Stimulated activated CD4-positive, alpha-beta T cell treated with anti-CD3 and anti-CD28 coated beads, Interleukin-12 subunit alpha, Interleukin-12 subunit beta, amount 100 ng/mL, for 48 hours (primary cell): ENCODE results near the gene ALG8.

Source experiments
- DNase-seq, 3 donors: peaks; one replicate each; pipeline ENCODE4 v3.0.0-alpha.2; 2020; ENCODE audit warnings: low read depth in 2 of 3, low spot score in 1 of 3

ALG8 gene

DNA sequence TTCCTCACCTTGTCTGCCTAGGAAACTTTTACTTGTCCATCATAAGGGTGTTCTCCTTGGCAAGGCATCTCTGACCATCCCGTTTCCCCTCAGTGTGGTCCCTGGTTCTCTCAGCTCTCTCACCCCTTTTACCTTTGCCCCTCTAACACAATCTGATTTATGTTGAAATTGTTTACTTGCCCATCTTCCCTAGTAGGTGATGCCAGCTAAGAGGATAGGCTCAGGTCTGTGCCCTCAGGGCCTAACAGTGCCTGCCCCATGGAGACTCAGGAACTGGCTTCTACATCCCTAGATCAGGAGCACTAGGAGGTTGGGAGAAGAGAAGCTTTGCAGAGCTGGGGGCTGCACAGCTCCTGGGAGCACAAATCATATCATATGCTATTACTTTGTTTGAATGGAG lies 21.1 kb upstream of the ALG8 start:
- DNase-seq = no peak

DNA sequence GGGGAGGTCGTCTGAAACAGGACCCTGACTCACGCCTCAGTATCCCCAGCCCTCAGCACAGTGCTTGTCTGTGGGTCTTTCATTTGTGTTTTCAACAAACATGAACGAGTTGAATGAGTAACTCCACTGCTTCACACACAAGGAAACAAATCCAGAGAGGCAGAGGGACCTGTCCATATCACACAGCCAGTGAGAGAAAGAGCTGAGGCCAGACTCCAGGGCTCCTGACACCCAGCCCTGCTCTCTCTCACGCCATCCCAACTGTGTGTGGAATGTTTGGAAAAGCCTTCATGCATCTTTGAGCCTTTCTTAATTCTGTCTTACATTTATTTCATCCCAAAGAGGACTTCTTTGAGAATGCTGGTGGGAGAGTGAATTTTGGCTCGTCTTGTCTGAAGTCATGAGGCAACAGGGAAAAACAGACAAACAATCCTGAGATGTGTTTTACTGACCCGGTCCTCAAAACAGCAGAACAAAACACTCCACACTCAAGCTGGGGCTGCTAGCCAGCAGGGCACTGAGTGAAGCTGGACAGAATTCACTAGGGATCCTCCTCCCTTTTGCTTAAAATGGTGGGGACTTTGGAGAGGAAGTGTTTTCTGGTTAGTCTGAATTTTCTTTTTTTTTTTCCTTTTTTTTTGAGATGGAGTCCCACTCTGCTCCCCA lies 19.7 kb upstream of the ALG8 start:
- no peak for DNase-seq

DNA sequence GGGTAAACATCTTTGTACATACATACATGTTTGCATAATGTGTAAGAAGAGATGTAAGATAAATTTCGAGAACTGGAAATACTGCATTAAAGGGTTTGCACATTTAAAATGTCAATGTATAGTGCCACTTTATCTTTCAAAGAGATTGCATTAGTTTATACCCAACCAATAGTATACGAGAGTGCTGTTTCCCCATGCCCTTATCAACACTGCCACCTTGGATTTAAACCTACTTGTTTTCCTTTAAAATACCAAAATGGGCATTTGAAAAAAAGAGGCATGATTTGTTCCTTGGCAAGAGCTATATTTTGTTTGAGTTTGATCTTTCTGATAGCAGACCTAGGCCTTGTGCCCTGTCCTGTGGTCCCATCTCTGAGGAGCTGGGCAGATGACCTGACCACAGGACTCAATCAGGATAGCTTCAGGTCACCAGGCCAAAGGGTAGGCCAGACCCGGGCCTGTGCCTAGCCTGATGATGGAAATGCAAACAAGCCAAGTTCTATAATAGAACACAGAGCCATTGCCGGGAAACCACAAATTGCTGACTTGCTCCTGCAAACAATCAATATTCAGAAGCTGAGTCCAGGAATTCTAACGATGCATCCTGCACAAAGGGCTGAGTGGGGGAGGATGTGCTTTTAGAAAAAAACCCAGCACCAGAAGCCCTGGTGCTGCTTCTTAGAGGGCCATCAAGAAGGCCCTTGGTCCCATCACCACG lies 16.9 kb upstream of the ALG8 start:
- DNase-seq = no peak

DNA sequence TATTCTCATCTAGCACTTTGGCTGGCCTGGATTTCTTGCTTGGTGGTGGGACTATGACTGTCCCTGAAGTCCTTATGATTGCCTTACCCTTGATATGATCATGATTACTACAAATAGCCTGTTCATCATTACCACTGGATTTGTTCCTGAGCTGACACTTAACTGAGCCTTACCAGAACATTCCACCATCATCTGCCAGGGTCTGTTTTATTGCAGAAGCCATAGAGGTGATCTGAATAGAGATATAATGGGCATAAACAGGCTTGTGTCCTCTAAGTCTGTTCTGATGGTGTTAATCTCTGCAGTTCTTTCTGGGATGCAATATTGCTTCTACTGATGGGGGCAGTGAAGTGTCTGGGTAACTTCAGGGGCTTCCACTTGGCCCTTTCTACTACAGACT lies 12.4 kb upstream of the ALG8 start:
- DNase-seq = no peak

DNA sequence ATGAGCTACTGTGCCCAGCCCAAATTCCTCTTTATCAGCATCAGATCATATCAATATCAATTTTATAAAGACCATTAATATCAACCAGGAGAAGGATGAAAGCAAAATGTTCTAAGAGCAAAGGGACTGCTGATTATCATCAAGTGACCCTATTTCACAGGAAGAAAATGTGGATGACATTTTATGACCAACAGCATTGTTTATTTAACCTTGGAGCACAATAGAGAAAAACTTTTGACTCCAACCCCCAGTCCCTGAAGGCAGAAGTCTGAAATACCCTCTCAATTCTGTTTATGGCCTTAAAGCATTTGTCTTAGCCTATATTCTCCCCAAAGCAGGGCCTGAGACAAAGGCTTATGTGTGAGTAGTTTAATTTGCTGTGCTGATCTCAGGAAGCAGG lies 11.3 kb upstream of the ALG8 start:
- DNase-seq = no peak

DNA sequence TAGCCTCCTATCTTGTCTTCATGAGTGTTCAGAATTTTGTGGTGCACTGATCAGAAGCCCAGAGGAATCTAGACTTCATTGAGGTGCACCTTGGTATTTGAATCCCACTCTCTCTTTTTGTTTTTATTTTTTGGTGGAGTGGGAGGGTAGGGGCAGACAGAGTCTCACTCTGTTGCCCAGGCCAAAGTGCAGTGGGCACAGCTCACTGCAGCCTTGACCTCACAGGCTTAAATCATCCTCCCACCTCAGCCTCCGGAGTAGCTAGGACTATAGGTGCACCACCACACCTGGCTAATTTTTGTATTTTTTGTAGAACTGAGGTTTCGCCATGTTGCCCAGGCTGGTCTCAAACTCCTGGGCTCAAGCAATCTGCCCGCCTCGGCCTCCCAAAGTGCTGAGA lies 10.9 kb upstream of the ALG8 start:
- DNase-seq = no peak

DNA sequence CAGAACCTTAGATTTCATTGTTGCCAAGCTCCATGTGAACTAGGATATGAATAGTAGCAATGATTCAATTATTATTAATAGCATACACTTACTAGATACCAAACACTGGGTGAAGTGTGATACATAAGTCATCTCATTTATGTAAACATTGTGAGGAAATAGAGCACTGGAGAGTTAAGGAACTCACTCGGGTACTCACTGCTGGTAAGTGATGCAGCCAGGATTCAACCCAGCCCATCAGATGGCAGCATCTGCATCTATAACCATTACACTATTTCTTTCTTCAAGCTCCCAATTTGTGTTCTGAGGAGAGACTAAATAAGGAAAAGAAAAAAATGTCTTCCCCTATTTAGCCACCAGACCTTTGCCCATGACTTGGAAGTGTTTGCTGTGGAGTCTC lies 10.2 kb upstream of the ALG8 start:
- DNase-seq = no peak

DNA sequence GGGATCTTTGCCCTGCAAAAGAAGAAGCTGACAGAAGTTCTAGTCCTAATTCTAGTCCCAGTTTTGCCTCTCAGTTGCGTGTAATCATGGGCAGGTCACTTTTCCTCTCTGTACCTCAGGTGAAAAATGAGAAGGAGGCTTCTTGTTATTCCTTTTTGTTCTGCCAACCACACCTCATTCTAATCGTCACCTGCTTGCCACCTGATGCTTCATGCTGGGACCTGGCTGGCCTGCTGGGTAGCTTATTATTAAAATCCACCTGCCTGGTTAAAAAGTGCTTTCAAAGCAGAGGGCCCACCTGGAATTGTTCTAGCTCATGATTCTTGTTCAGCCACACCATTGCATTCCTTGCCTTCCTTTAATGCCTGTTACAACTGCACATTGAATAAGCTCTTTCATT lies 8.4 kb upstream of the ALG8 start:
- no peak for DNase-seq

DNA sequence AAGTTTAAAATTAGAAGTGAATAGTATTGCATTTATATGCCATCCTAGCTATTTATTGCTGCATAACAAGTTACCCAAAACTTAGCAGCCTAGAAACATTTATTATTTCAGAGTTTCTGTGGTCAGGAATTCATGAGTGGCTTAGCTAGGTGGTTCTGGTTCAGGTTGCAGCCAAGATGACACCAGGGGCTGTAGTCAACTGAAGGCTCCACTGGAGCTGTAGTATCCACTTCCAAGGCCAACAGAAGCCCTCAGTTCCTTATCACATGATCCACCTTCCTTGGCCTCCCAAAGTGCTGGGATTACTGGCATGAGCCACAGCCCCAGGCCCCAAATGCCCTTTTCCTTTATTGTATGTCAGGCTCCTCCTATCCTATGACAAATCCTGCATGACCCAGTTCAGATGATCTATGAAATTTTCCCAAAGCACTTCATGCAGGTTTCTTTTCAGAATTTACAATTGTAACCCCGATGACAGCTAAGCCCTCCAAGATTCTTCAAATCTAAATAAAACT lies 6.1 kb upstream of the ALG8 start:
- DNase-seq = no peak

DNA sequence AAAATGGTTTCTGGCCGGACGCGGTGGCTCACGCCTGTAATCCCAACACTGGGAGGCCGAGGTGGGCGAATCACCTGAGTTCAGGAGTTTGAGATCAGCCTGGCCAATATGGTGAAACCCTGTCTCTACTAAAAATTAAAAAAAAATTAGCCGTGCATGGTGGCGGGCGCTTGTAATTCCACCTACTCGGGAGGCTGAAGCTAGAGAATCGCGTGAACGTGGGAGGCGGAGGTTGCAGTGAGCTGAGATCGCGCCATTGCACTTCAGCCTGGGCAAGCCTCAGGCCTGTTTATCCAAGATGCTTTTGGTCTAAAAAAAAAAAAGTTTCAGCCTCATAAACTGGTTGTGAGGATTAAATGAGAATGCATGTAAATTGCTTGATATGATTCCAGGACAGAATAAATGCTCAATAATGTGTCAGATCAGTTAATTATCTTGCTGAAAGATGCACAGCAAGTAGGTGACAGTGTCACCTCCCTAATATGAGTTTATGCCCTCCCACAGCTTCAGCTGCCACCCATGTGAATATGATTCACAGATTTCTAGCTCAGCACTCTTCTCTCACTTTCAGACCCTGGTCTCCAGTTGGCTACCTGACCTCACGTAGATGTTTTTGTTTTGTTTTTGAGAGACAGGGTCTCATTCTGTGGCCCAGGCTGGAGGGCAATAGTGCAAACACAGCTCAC lies 1.1 kb upstream of the ALG8 start:
- DNase-seq = no peak

DNA sequence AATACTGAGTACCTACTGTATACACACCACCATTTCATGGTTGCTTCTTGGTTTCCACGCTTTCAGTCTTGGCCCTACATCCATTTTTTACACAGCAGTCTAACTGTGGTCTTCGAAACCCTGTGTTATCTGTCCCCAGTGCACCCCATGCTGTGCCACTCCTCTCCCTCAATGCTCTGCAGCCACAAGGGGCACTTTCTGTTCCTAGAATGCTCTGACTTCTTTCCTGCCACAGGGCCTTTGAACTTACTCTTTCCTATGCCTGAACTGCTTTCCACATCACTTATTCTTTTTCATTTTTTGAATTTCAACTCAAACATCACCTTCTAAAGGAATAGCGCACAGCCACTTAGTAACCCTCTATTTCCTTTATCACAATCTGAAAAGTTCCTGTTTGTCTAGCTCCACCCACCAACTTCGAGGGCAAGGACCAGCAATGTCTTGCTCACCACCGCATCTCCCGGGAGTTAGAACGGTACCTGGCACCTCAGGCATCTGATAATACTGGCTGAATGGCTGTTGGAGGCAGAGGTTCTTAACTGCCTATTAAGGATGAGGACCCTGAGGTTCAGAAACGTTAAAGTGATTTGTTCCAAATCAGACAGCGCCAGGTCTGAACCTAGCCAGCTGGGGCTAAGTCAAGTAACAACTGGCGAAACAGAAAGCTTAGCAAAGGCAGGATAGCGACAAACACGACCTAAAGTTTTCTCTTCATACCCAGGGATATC lies 568 bp downstream of the ALG8 start:
- peak; percentile 23 to 29 (median 29) for DNase-seq

DNA sequence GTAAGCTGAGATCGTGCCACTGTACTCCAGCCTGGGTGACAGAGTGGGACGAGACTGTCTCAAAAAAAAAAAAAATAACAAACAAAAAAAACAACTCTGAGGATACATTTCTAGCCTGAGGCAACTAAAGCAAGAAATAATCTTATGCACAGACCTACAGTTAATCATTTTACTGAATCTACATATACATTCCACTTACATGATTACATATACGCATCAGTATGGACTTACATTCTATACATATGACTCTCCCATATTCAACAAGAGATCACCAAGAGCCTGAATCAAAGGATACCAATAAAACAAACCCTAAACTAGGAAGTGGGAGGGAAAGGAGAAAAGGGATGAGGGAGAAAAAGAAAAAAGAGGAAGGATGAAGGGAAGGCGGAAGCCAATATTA lies 1.1 kb downstream of the ALG8 start:
- DNase-seq = no peak

DNA sequence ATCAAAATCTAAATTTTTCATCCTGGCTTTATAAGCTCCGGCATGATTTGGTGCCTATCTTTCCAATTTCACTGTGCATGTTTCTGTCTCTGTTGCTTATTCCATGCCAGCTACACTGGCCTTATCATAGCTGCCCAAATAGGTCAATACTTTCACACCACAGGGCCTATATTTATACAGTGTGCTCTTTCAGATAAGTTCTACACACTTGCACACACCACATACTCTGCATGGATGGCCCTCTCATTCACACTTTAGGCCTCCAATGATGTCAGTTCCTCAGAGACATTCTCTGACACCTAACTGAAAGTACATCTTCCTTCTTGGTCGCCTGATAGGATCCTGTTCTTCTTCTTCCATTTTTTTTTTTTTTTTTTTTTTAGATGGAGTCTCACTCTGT lies 7.0 kb downstream of the ALG8 start:
- no peak for DNase-seq

DNA sequence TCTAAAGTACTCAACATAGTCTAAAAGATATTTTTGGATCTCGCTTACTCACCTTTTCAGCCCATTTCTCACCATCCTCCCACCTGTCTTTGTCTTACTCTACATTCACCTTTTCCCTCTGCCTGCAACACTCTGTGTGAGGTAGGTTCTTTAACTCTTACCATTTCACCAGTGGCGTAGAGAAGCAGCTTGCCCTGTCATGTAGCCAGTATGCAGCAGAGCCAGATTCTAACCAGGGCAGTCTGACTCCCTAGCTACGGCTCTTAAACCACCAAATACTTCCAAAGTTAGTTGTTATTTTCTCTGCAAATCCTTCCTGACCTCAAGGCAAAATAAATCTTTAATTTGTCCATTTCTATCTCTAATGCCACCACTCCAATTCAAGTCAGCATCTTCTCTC lies 7.5 kb downstream of the ALG8 start:
- DNase-seq = no peak

DNA sequence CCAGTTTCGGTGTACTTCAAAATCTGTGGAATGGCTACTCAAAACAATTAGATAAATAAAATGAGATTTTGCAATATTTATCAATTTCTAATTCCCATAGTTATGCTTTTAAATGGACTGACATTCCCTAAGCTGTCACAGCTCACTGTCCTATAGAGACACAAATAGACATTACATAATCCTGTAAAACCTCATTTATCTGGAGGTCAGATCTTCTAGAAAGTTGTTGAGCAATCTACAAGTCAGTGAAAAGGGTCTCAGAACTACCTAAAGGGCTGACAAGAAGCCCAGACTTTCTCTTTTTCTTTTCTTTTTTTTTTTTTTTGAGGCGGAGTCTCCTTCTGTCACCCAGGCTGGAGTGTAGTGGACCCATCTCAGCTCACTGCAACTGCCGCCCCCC lies 12.0 kb downstream of the ALG8 start:
- no peak for DNase-seq

DNA sequence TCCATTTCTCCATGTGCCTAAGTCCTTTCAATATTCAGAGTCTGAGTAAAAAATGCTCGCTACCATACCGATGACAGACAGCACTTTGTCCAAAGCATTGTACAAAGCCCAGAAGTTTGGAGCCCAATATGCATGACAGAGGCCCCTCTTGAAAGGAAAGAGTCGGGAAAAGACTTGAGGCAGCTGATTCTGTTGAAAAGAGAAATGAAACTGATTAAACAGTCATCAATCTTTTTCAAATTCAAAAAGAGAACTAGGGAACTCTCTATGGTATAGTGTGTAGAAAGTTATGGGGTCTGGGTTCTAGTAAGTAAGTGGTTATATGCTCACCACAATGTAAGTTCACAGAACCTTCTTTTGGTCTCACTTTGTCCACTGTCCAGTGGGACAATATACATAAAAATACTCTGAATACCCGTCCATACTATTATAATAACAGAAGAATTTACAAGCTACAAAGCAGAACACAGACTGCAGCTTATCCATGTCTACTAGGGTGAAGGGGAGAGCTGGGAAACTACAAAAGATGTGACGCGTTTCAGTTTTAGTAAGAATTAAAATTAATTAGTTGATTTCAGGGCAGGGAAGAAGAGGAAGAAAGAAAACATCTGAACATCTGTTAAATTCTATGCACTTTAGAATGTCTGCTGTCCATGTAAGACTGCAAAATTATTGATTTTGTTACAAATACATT lies 26.7 kb downstream of the ALG8 start:
- DNase-seq = no peak

DNA sequence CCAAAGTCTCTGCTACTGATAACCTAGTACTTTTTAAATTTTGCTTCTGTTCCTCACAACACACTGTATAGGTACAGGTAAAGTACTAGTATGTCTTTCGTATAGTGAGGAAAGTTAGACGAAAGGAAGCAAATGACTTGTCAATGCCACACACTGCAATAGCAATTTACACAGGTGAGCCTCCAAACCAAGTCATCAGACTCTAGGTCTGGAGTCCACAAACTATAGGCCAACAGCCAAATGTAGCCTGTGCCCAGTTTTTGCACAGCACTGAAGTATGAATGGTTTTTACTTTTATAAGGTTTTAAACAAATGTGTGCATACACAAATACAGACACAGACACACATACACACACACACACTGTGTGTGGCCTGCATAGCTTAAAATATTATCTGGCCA lies 28.1 kb downstream of the ALG8 start:
- no peak for DNase-seq

DNA sequence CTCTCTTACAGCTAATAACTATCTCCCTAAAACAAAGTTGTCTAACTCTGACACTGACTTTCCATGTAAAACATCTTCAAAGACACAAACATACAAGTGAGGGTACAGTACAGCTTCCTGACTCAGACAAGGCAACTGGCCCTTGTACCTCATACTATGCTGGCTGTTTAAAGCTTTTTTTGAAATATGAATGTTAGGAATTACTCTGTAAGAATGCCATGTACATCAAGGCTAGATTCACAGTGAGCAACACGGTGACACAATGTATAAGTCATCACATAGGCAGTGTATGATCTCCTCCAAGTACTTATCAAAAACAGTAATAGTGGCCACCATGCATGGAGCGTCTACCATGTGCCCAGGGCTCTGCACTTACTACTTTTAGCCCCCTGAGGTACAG lies 28.6 kb downstream of the ALG8 start:
- no peak for DNase-seq

DNA sequence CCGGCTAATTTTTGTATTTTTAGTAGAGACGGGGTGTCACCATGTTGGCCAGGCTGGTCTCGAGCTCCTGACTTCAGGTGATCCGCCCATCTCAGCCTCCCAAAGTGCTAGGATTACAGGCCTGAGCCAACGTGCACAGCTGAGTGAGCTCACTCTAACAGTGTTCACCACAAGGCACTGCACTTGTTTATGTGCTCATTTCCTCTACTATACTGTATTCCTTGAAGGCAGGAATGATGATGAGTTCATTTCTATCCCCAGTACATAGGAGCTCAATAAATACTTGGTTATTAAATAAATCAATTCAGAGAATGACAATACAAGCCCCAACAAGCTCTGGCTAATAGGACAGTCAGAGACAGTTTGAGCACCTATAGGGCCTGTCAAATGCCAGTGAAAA lies 29.1 kb downstream of the ALG8 start:
- DNase-seq = no peak

DNA sequence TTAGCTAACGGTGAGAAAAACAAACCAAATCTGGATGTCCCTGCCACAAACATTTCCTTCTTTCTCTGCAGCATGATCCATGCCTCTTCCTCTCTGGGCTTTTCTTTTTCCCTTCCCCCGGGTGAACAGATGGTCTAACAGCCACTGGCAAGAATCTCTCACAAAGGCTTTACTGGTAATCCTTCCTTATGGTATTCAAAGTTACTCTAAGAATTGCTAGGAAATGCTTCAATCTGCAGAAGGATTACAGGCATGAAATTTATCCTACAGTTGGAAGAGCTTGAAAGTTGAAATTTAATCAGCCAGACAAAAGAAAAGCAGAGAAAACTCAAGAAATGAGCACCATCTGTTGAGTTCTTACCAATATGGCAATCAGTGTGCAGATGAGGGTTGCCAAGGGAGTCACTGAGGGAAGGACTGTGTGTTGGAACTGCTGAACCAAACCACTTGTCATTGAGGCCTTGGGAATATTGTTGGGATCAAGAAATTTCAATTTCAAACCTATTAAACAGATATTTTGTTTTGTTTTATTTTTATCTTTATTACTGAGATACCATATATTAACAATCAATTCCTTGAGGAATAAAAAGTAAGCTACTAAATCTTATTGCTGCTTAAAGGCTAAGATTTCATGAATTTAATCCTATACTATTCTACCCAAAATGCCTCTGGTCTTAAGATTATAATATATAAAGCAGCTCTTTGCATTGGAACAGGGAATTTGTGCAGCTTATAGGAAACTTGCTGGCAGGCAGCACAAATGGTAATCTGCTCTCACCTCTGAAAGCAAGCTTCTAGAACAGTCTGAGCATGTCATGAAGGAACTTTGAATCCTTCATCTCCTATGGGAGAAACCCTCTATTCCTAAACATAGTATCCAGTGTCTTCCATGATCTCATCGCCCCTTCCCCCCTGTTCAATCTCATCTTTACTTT lies 30.1 kb downstream of the ALG8 start:
- DNase-seq = no peak
